HL-60 (cell line): ENCODE measurements around the gene TPMT.

Experiments used
- DNase-seq, 2 experiments: peaks; one replicate each; pipeline ENCODE4 v3.0.0-alpha.2; 2010 to 2020; ENCODE audit warnings: low read depth in 1 of 2, low spot score in 1 of 2
- H3K27ac ChIP-seq: fragments of 250-450 bp; sonication (Bioruptor Pico); replicated peaks from 2 replicates; pipeline ENCODE4 v1.5.1; 2020; ENCODE audit warnings: mild to moderate bottlenecking, moderate library complexity
- H3K27me3 ChIP-seq: fragments of 250-450 bp; sonication (Bioruptor Pico); 2 replicates; pipeline ENCODE4 v1.5.1; 2021; ENCODE audit warnings: mild to moderate bottlenecking, moderate library complexity; ENCODE audit not compliant: insufficient read depth, poor library complexity, severe bottlenecking
- H3K4me3 ChIP-seq: replicated peaks from 2 replicates; pipeline ENCODE4 v1.5.1; 2011; ENCODE audit warnings: mild to moderate bottlenecking, control low read depth, low read length; ENCODE audit not compliant: insufficient read depth
- CTCF ChIP-seq: IDR thresholded peaks from one replicate; pipeline ENCODE4 v1.5.1; 2011; ENCODE audit warnings: low read length, control low read depth, inconsistent platforms; ENCODE audit not compliant: insufficient read depth
- GABPA ChIP-seq: IDR thresholded peaks from 2 replicates; pipeline ENCODE4 v1.6.1; 2012; ENCODE audit warnings: low read depth
- POLR2AphosphoS5 ChIP-seq: IDR thresholded peaks from 2 replicates; pipeline ENCODE4 v1.6.1; 2012; ENCODE audit warnings: low read depth
- REST ChIP-seq: IDR thresholded peaks from 2 replicates; pipeline ENCODE4 v1.6.1; 2012; ENCODE audit warnings: low read depth; ENCODE audit not compliant: insufficient replicate concordance
- SPI1 ChIP-seq: IDR thresholded peaks from 2 replicates; pipeline ENCODE4 v1.6.1; 2012; ENCODE audit warnings: low read depth, mild to moderate bottlenecking, borderline replicate concordance

The TPMT gene

GRCh38 chr6:18166312-18167036 lies 11.6 kb upstream of the TPMT start:
- Histone ChIP-seq H3K4me3 (no peak overlapping the region), H3K27me3 (no peaks in the 10 kb centered on the region), H3K27ac (no peak overlapping the region)
- no peak for DNase-seq
- TF ChIP-seq SPI1: no peak
- no peak for TF ChIP-seq GABPA
- no peak for TF ChIP-seq POLR2AphosphoS5
- no peak for TF ChIP-seq REST
- no peak for TF ChIP-seq CTCF

GRCh38 chr6:18165751-18166150 lies 10.9 kb upstream of the TPMT start:
- Histone ChIP-seq H3K27ac (no peak overlapping the region), H3K27me3 (no peaks in the 10 kb centered on the region), H3K4me3 (no peak overlapping the region)
- DNase-seq: no peak
- TF ChIP-seq GABPA (no peak), REST (no peak)

- Histone ChIP-seq H3K27ac (no peak overlapping the region), H3K4me3 (no peak overlapping the region), H3K27me3 (no peaks in the 10 kb centered on the region)
- no peak for TF ChIP-seq REST
- no peak for TF ChIP-seq GABPA
- TF ChIP-seq CTCF: no peak
- no peak for TF ChIP-seq POLR2AphosphoS5
- TF ChIP-seq SPI1: no peak
- no peak for DNase-seq
Measured at GRCh38 chr6:18162401-18162800, 7.5 kb upstream of the TPMT start.
